Upper lobe of right lung (tissue), 1 donor: ENCODE measurements around the gene CUX1. TPM values are rescaled to one million over a fixed set of nuclear protein-coding genes. Genes with fewer than 3 reads are reported as not detected.
"Not testable (repeated sequence)": the region's sequence is repeated elsewhere in the genome, so short reads cannot be mapped to it uniquely, and the experiment has no call there.

Source experiments
- ATAC-seq: fragments of 200-7000 bp; cut with Tn5 transposase; one replicate; pipeline ENCODE4 v1.9.1; 2020; ENCODE audit warnings: mild to moderate bottlenecking, moderate library complexity
- DNase-seq: peaks from one replicate; pipeline ENCODE4 v3.0.0-alpha.2; 2020
- H3K27ac ChIP-seq: fragments of 200-600 bp; one replicate; pipeline ENCODE4 v1.8.0; 2022
- H3K27me3 ChIP-seq: fragments of 200-600 bp; one replicate; pipeline ENCODE4 v1.8.0; 2022; ENCODE audit warnings: mild to moderate bottlenecking
- H3K36me3 ChIP-seq: fragments of 200-600 bp; one replicate; pipeline ENCODE4 v1.8.0; 2022
- H3K4me1 ChIP-seq: fragments of 200-600 bp; one replicate; pipeline ENCODE4 v1.8.0; 2022
- H3K4me3 ChIP-seq: fragments of 200-600 bp; one replicate; pipeline ENCODE4 v1.8.0; 2022; ENCODE audit warnings: mild to moderate bottlenecking
- H3K9me3 ChIP-seq: fragments of 200-600 bp; one replicate; pipeline ENCODE4 v1.8.0; 2022
- CTCF ChIP-seq: fragments of 200-600 bp; IDR thresholded peaks from one replicate; pipeline ENCODE4 v1.8.0; 2022; ENCODE audit warnings: antibody characterized with exemption
- intact Hi-C: fragments of 100-400 bp; cut with DNase I; formaldehyde crosslinking; loops from one replicate; pipeline ENCODE4 v1.11.0; 2022
- total RNA-seq: library from RNA; stranded (reverse); fragmentation: NEBNext Ultra II Directional; extraction: Animal tissue kit (Norgen Biotek cat#: 25700); gene quantifications from one replicate; pipeline ENCODE4 v1.2.1, GENCODE V29; 2021
- donor health status: DM: no; HTN: yes; CAD: no; lungs with severe emphysema.

CUX1 gene
- total RNA-seq, 1 donor from 2014 or later = 132 TPM

- H3K27ac ChIP-seq = peak overlapping the region; percentile 45
- TF ChIP-seq CTCF = no peak
- H3K9me3 ChIP-seq = no peaks in the 10 kb centered on the region
- no peaks in the 10 kb centered on the region for H3K36me3 ChIP-seq
- peaks cover 10% of the 10 kb centered on the region for H3K4me1 ChIP-seq
- H3K27me3 ChIP-seq = no peaks in the 10 kb centered on the region
- ATAC-seq (no peak), DNase-seq (no peak)
- no peak overlapping the region for H3K4me3 ChIP-seq
- intact Hi-C loops = no loop called here
Observed at GRCh38 chr7:101927389-101927788, 110.0 kb downstream of the CUX1 start.

- DNase-seq (no peak), ATAC-seq (peak; percentile 28)
- TF ChIP-seq CTCF = no peak
- intact Hi-C loops = no loop called here
- no peaks in the 10 kb centered on the region for H3K9me3 ChIP-seq
- peak overlapping the region; percentile 45 for H3K27ac ChIP-seq
- no peaks in the 10 kb centered on the region for H3K36me3 ChIP-seq
- H3K4me1 ChIP-seq = peaks cover 10% of the 10 kb centered on the region
- no peaks in the 10 kb centered on the region for H3K27me3 ChIP-seq
- no peak overlapping the region for H3K4me3 ChIP-seq
Observed at GRCh38 chr7:101927802-101928201, 110.4 kb downstream of the CUX1 start.

GRCh38 chr7:101929256-101929655, 111.8 kb downstream of the CUX1 start:
- intact Hi-C loops = no loop called here
- Histone ChIP-seq H3K4me1 (peaks cover 10% of the 10 kb centered on the region), H3K27ac (no peak overlapping the region), H3K36me3 (no peaks in the 10 kb centered on the region), H3K9me3 (no peaks in the 10 kb centered on the region), H3K27me3 (no peaks in the 10 kb centered on the region), H3K4me3 (no peak overlapping the region)
- DNase-seq = no peak
- ATAC-seq = no peak
- TF ChIP-seq CTCF = no peak

- H3K27ac ChIP-seq, H3K36me3 ChIP-seq, H3K9me3 ChIP-seq, H3K4me1 ChIP-seq, H3K4me3 ChIP-seq, DNase-seq, ATAC-seq, H3K27me3 ChIP-seq, intact Hi-C loops: not testable (repeated sequence)
Observed at GRCh38 chr7:101929911-101930310, 112.5 kb downstream of the CUX1 start.

- H3K36me3 ChIP-seq = no peaks in the 10 kb centered on the region
- H3K27me3 ChIP-seq = no peaks in the 10 kb centered on the region
- H3K27ac ChIP-seq = no peak overlapping the region
- ATAC-seq (no peak), DNase-seq (no peak)
- no peak overlapping the region for H3K4me3 ChIP-seq
- intact Hi-C loops = no loop called here
- peaks cover 29% of the 10 kb centered on the region for H3K4me1 ChIP-seq
- no peak for TF ChIP-seq CTCF
- no peaks in the 10 kb centered on the region for H3K9me3 ChIP-seq
Observed at GRCh38 chr7:101932083-101932482, 114.7 kb downstream of the CUX1 start.

- no peak overlapping the region for H3K4me3 ChIP-seq
- intact Hi-C loops = no loop called here
- H3K4me1 ChIP-seq = peaks cover 23% of the 10 kb centered on the region
- ATAC-seq (no peak), DNase-seq (no peak)
- H3K27ac ChIP-seq = no peak overlapping the region
- no peaks in the 10 kb centered on the region for H3K9me3 ChIP-seq
- no peak for TF ChIP-seq CTCF
- H3K27me3 ChIP-seq = no peaks in the 10 kb centered on the region
- H3K36me3 ChIP-seq = no peaks in the 10 kb centered on the region
Observed at GRCh38 chr7:101933028-101933427, 115.6 kb downstream of the CUX1 start.
